Spleen (tissue), 7 donors: ENCODE measurements around the gene ZIC3.

Experiments used
- POLR2AphosphoS5 ChIP-seq, 3 donors: sonication (generic); formaldehyde crosslinking; IDR thresholded peaks; one replicate each; pipeline ENCODE4 v1.5.1; 2017; ENCODE audit warnings: antibody characterized with exemption in 3 of 3
- TF ChIP-seq, protein P1 (sequence below), 11 experiments: fragments of 200-600 bp in 7 of 11; fragments of 450-650 bp in 4 of 11; sonication (generic) in 4 of 11; IDR thresholded peaks in 8 of 11; conservative IDR thresholded peaks in 3 of 11; 1 replicate in 7 of 11; 2 replicates in 4 of 11; pipeline versions ENCODE4 v1.4.0 to v1.8.0; 2016 to 2021; ENCODE audit warnings: antibody characterized with exemption in 11 of 11, inconsistent platforms in 4 of 11, mild to moderate bottlenecking in 1 of 11
- donor health status: DM: no; HTN: no; CAD: no; lungs with moderate emphysema.
- donor health status: DM: no; HTN: no; CAD: no.
- donor health status: DM: no; HTN: no; CAD: no.

DNA sequence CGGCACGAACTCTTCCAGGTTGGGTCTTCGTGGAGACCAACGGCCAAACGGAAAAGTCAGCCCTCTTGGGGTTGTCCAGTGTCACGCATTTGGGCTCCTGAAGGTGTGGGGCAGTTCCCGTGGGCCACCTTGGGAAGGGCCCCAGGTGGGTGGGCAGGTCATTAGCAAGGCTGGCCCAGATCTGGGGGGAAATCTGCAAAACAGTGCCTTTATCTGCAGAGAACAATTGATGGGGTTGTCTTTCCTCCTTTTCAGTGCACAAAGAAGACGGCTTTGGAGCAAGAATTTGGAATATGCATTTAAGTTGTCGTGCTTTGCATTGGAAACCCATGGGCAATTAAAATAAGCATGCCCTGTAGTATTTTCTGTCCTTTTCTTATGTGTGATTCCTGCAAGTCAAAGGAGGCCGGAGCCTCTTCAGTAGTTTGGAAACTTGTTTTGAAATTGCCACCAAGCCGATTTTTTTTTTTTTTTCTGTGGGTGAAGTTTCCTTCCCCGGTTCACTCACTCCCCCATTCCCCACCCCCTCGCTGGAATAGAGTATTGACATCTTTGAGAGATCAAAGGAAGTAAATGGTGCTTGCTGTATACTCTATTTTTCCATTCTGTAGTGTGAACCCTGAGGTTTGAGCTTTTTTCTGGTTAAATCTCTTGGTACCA lies 9.8 kb downstream of the ZIC3 start:
- no peak for TF ChIP-seq POLR2AphosphoS5 (IDR thresholded peaks at IDR 0.05)
- TF ChIP-seq, protein P1, sequence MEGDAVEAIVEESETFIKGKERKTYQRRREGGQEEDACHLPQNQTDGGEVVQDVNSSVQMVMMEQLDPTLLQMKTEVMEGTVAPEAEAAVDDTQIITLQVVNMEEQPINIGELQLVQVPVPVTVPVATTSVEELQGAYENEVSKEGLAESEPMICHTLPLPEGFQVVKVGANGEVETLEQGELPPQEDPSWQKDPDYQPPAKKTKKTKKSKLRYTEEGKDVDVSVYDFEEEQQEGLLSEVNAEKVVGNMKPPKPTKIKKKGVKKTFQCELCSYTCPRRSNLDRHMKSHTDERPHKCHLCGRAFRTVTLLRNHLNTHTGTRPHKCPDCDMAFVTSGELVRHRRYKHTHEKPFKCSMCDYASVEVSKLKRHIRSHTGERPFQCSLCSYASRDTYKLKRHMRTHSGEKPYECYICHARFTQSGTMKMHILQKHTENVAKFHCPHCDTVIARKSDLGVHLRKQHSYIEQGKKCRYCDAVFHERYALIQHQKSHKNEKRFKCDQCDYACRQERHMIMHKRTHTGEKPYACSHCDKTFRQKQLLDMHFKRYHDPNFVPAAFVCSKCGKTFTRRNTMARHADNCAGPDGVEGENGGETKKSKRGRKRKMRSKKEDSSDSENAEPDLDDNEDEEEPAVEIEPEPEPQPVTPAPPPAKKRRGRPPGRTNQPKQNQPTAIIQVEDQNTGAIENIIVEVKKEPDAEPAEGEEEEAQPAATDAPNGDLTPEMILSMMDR (IDR thresholded peaks at IDR 0.05 in 8 of 11, conservative IDR thresholded peaks at IDR 0.05 in 3 of 11): no peak
